ENCODE measurements around the gene GSG1L.

The GSG1L gene

DNA sequence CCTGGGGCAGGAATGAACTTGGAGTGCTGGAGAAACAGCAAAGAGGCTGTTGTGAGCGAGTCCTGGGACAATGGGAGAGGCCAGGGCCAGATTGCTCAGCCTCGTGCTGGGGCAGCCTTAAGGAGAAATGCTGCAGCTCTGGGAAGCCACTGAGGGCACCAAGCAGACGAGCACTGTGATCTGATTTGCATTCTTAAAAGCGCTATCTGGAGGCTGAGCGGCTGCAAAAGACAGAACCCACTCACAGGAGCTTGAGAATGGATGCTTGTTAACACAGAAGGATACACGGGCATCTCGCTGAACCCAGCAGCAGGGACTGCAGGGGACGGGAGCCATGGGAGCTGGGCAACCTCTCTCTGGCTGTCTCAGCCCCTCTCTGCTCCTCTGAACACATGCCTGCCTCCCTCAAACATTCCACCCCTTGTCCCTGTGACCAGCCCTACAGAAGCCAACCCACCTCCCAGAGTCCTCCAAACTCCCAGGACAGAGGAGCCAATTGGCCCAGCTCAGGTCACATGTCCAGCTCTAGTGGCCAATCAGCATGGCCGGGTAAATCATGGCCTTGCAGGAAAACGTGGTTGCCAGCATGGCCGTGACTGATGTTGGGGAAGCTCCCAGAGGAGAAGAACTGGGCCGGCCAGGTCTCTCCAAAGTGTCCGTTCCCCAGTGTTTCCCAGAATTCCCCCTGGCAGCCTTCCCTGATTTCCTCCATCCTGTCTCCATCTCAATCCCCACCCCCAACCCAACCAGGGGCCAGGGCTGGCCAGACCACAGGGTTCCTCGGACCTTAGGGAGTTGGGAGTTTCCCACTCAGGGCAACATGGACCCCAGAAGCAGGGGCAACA lies 60.3 kb downstream of the GSG1L start:
- Histone ChIP-seq H3K27ac (replicated peaks) (no peak overlapping the region), H3K4me3 (replicated peaks; ENCODE audit: insufficient read depth, low read length) (no peak overlapping the region), H3K27me3 (ENCODE audit: insufficient read depth, poor library complexity, severe bottlenecking) (no peaks in the 10 kb centered on the region)
- DNase-seq (ENCODE audit: low read depth in 1 of 2, low spot score in 1 of 2) = no peak
- no peak for TF ChIP-seq POLR2AphosphoS5 (IDR thresholded peaks at IDR 0.05; ENCODE audit: low read depth)
- no peak for TF ChIP-seq GABPA (IDR thresholded peaks at IDR 0.05; ENCODE audit: low read depth)
- no peak for TF ChIP-seq SPI1 (IDR thresholded peaks at IDR 0.05; ENCODE audit: borderline replicate concordance, low read depth)
- TF ChIP-seq, protein P1, sequence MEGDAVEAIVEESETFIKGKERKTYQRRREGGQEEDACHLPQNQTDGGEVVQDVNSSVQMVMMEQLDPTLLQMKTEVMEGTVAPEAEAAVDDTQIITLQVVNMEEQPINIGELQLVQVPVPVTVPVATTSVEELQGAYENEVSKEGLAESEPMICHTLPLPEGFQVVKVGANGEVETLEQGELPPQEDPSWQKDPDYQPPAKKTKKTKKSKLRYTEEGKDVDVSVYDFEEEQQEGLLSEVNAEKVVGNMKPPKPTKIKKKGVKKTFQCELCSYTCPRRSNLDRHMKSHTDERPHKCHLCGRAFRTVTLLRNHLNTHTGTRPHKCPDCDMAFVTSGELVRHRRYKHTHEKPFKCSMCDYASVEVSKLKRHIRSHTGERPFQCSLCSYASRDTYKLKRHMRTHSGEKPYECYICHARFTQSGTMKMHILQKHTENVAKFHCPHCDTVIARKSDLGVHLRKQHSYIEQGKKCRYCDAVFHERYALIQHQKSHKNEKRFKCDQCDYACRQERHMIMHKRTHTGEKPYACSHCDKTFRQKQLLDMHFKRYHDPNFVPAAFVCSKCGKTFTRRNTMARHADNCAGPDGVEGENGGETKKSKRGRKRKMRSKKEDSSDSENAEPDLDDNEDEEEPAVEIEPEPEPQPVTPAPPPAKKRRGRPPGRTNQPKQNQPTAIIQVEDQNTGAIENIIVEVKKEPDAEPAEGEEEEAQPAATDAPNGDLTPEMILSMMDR (IDR thresholded peaks at IDR 0.05; ENCODE audit: insufficient read depth, low read length) = no peak
- TF ChIP-seq, protein P2, sequence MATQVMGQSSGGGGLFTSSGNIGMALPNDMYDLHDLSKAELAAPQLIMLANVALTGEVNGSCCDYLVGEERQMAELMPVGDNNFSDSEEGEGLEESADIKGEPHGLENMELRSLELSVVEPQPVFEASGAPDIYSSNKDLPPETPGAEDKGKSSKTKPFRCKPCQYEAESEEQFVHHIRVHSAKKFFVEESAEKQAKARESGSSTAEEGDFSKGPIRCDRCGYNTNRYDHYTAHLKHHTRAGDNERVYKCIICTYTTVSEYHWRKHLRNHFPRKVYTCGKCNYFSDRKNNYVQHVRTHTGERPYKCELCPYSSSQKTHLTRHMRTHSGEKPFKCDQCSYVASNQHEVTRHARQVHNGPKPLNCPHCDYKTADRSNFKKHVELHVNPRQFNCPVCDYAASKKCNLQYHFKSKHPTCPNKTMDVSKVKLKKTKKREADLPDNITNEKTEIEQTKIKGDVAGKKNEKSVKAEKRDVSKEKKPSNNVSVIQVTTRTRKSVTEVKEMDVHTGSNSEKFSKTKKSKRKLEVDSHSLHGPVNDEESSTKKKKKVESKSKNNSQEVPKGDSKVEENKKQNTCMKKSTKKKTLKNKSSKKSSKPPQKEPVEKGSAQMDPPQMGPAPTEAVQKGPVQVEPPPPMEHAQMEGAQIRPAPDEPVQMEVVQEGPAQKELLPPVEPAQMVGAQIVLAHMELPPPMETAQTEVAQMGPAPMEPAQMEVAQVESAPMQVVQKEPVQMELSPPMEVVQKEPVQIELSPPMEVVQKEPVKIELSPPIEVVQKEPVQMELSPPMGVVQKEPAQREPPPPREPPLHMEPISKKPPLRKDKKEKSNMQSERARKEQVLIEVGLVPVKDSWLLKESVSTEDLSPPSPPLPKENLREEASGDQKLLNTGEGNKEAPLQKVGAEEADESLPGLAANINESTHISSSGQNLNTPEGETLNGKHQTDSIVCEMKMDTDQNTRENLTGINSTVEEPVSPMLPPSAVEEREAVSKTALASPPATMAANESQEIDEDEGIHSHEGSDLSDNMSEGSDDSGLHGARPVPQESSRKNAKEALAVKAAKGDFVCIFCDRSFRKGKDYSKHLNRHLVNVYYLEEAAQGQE (IDR thresholded peaks at IDR 0.05; ENCODE audit: insufficient replicate concordance, low read depth) = no peak

DNA sequence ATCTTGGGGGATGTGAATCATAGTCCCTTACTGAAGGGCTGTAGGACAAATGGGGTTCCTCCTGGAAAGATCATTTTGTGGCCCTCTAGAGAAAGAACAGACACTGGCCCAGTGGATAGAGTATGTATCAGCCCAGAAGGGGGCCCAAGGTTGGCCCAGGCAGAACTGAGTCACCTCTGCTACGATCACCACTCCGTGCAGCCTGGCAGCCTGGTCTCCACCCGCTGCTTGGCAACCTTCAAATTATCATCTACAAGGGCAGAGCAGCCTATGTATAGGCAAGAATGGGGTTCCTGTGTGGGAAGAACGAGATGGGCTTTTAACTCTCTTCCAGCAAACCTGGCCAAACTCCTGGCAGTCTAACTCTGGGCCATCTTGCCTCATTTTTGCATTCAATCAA lies 61.9 kb downstream of the GSG1L start:
- TF ChIP-seq, protein P1 (IDR thresholded peaks at IDR 0.05; ENCODE audit: insufficient read depth, low read length) = no peak
- TF ChIP-seq GABPA (IDR thresholded peaks at IDR 0.05; ENCODE audit: low read depth) (no peak), SPI1 (IDR thresholded peaks at IDR 0.05; ENCODE audit: borderline replicate concordance, low read depth) (no peak), POLR2AphosphoS5 (IDR thresholded peaks at IDR 0.05; ENCODE audit: low read depth) (no peak)
- TF ChIP-seq, protein P2 (IDR thresholded peaks at IDR 0.05; ENCODE audit: insufficient replicate concordance, low read depth) = no peak
- no peak overlapping the region for H3K27ac ChIP-seq (replicated peaks)
- no peak for DNase-seq (ENCODE audit: low read depth in 1 of 2, low spot score in 1 of 2)
- H3K4me3 ChIP-seq (replicated peaks; ENCODE audit: insufficient read depth, low read length) = no peak overlapping the region
- no peaks in the 10 kb centered on the region for H3K27me3 ChIP-seq (ENCODE audit: insufficient read depth, poor library complexity, severe bottlenecking)

DNA sequence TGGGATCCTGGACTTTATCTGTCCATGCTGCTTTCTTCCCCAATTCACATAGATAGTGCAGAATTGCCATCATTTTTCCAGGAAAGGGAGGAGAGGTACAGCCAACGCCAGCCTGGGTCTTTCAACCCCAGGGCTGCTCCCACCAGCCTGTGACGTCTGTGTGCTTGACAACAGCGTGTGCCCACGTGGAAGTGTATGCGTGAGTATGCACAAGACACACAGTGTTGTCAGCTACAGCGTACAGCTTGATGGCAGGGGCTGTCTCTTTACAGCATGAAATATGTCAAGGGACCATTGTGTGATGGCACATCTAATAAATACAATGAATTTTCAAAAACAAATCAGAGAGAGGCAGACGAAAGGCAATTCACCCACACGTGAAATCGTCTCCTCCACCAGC lies 62.3 kb downstream of the GSG1L start:
- TF ChIP-seq GABPA (IDR thresholded peaks at IDR 0.05; ENCODE audit: low read depth) (no peak), POLR2AphosphoS5 (IDR thresholded peaks at IDR 0.05; ENCODE audit: low read depth) (no peak), SPI1 (IDR thresholded peaks at IDR 0.05; ENCODE audit: borderline replicate concordance, low read depth) (no peak)
- TF ChIP-seq, protein P2 (IDR thresholded peaks at IDR 0.05; ENCODE audit: insufficient replicate concordance, low read depth) = no peak
- TF ChIP-seq, protein P1 (IDR thresholded peaks at IDR 0.05; ENCODE audit: insufficient read depth, low read length) = no peak
- H3K27ac ChIP-seq (replicated peaks) = no peak overlapping the region
- H3K27me3 ChIP-seq (ENCODE audit: insufficient read depth, poor library complexity, severe bottlenecking) = no peaks in the 10 kb centered on the region
- H3K4me3 ChIP-seq (replicated peaks; ENCODE audit: insufficient read depth, low read length) = no peak overlapping the region
- no peak for DNase-seq (ENCODE audit: low read depth in 1 of 2, low spot score in 1 of 2)

Measured in HL-60 (cell line).